ENCODE results near the gene ARL6IP5. TPM values are rescaled to one million over a fixed set of nuclear protein-coding genes. Genes with fewer than 3 reads are reported as not detected.
A peak's percentile ranks its signal among the peaks of the same experiment; 100 is the strongest.

Gene ARL6IP5
- total and polyA plus RNA-seq, 2 of the 13 experiments (the other 11 are each of a cell fraction or from before 2014, with no cell fraction given), result 23.7 to 29.6 TPM

DNA sequence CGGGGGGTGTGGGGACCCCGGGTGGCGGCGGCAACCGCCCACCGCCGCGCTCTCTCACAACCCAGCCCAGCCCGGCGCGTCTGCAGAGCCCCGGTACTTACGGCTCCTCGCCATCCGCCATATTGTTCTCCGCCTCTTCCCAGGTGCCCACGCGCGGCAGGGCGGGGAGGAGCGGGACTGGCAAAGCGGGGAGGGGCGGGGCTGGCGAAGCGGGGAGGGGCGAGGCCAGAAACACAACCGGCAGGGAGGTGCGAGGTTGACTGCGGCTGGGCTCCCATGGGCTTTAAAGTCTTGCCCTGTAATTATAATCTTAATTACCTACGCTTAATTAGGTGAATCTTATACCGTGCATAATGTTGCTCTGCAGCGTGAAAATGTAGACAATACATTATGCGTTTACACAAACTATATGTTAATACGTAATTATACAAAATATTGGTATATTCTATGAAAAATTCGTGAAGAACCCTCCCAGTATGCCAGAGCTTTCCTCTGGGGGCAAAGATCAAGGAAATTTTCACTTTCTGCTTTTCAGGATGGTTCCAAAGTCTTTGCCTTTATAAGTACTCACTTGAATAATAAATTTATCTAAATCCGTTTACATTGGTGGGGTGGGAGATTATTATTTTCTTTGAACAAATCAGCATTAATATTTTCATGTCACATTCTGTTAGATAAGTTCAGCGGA is 4.4 kb upstream of the ARL6IP5 start, which contains the start of gene UBA3 (continued):
- TF ChIP-seq, protein P1, sequence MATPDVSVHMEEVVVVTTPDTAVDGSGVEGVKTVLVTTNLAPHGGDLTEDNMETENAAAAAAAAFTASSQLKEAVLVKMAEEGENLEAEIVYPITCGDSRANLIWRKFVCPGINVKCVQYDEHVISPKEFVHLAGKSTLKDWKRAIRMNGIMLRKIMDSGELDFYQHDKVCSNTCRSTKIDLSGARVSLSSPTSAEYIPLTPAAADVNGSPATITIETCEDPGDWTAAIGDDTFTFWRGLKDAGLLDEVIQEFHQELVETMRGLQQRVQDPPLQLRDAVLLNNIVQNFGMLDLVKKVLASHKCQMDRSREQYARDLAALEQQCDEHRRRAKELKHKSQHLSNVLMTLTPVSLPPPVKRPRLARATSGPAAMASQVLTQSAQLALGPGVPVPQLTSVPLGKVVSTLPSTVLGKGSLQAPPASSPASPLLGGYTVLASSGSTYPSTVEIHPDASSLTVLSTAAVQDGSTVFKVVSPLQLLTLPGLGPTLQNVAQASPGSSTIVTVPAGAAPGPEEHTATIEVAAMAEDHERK (CRISPR knock-in tag; IDR thresholded peaks at IDR 0.05; ENCODE audit: low read depth), result no peak
- TF ChIP-seq, protein P2, sequence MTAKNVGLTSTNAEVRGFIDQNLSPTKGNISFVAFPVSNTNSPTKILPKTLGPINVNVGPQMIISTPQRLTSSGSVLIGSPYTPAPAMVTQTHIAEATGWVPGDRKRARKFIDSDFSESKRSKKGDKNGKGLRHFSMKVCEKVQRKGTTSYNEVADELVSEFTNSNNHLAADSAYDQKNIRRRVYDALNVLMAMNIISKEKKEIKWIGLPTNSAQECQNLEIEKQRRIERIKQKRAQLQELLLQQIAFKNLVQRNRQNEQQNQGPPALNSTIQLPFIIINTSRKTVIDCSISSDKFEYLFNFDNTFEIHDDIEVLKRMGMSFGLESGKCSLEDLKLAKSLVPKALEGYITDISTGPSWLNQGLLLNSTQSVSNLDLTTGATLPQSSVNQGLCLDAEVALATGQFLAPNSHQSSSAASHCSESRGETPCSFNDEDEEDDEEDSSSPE (CRISPR knock-in tag; IDR thresholded peaks at IDR 0.05), result peak; percentile 63
- peak; percentile 45 for TF ChIP-seq THAP11 (CRISPR knock-in tag; IDR thresholded peaks at IDR 0.05)
- TF ChIP-seq, protein P3, sequence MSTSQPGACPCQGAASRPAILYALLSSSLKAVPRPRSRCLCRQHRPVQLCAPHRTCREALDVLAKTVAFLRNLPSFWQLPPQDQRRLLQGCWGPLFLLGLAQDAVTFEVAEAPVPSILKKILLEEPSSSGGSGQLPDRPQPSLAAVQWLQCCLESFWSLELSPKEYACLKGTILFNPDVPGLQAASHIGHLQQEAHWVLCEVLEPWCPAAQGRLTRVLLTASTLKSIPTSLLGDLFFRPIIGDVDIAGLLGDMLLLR (CRISPR knock-in tag; IDR thresholded peaks at IDR 0.05), result no peak
- peak; percentile 85 for TF ChIP-seq ZNF143 (CRISPR knock-in tag; IDR thresholded peaks at IDR 0.05)
- TF ChIP-seq, protein P4, sequence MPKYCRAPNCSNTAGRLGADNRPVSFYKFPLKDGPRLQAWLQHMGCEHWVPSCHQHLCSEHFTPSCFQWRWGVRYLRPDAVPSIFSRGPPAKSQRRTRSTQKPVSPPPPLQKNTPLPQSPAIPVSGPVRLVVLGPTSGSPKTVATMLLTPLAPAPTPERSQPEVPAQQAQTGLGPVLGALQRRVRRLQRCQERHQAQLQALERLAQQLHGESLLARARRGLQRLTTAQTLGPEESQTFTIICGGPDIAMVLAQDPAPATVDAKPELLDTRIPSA (CRISPR knock-in tag; IDR thresholded peaks at IDR 0.05; ENCODE audit: borderline replicate concordance), result no peak
- no peak for TF ChIP-seq SP1 (IDR thresholded peaks at IDR 0.05)
- TF ChIP-seq SP1 (CRISPR knock-in tag; IDR thresholded peaks at IDR 0.05), result peak; percentile 55; the same call in 1 of the 2 replicates
- peak; percentile 36; the same call in 1 of the 2 replicates for TF ChIP-seq KAT8 (CRISPR knock-in tag; IDR thresholded peaks at IDR 0.05)
- TF ChIP-seq ZNF598 (CRISPR knock-in tag; IDR thresholded peaks at IDR 0.05; ENCODE audit: borderline replicate concordance), result no peak
- no peak for TF ChIP-seq PTBP1 (IDR thresholded peaks at IDR 0.05; ENCODE audit: low read depth, low read length, poor library complexity, severe bottlenecking)
- peak; percentile 60 for TF ChIP-seq HNRNPK (IDR thresholded peaks at IDR 0.05; ENCODE audit: low read depth, low read length, poor library complexity, severe bottlenecking)
- no peak for TF ChIP-seq ZNF792 (CRISPR knock-in tag; IDR thresholded peaks at IDR 0.05)
- peak; percentile 69 for TF ChIP-seq POLR2AphosphoS5 (IDR thresholded peaks at IDR 0.05; ENCODE audit: low read depth, low read length)
- 0 out of 2 replicates have a peak, but pooled peaks have one; percentile 17 for TF ChIP-seq MED1 (CRISPR knock-in tag; IDR thresholded peaks at IDR 0.05)
- peak; percentile 66; the same call in 1 of the 2 replicates for TF ChIP-seq HOXA3 (CRISPR knock-in tag; IDR thresholded peaks at IDR 0.05)
- no peak for TF ChIP-seq MEF2D (CRISPR knock-in tag; IDR thresholded peaks at IDR 0.05)
- TF ChIP-seq MYC (CRISPR knock-in tag; IDR thresholded peaks at IDR 0.05; ENCODE audit: borderline replicate concordance), result peak; percentile 59; the same call in 1 of the 2 replicates
- 0 out of 2 replicates have a peak, but pooled peaks have one; percentile 18 for TF ChIP-seq NFYC (CRISPR knock-in tag; IDR thresholded peaks at IDR 0.05)
- TF ChIP-seq POLR2A (IDR thresholded peaks at IDR 0.05; ENCODE audit: insufficient read depth in 1 of 2, low read depth in 2 of 2, low read length in 2 of 2), result peak; percentile 37 to 81; a peak in 3 of 4 replicates
- TF ChIP-seq, protein P5, sequence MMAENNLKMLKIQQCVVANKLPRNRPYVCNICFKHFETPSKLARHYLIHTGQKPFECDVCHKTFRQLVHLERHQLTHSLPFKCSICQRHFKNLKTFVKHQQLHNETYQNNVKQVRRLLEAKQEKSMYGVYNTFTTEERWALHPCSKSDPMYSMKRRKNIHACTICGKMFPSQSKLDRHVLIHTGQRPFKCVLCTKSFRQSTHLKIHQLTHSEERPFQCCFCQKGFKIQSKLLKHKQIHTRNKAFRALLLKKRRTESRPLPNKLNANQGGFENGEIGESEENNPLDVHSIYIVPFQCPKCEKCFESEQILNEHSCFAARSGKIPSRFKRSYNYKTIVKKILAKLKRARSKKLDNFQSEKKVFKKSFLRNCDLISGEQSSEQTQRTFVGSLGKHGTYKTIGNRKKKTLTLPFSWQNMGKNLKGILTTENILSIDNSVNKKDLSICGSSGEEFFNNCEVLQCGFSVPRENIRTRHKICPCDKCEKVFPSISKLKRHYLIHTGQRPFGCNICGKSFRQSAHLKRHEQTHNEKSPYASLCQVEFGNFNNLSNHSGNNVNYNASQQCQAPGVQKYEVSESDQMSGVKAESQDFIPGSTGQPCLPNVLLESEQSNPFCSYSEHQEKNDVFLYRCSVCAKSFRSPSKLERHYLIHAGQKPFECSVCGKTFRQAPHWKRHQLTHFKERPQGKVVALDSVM (CRISPR knock-in tag; IDR thresholded peaks at IDR 0.05), result no peak
- peak; percentile 69; the same call in 1 of the 2 replicates for TF ChIP-seq GATAD1 (CRISPR knock-in tag; IDR thresholded peaks at IDR 0.05)
- TF ChIP-seq, protein P6, sequence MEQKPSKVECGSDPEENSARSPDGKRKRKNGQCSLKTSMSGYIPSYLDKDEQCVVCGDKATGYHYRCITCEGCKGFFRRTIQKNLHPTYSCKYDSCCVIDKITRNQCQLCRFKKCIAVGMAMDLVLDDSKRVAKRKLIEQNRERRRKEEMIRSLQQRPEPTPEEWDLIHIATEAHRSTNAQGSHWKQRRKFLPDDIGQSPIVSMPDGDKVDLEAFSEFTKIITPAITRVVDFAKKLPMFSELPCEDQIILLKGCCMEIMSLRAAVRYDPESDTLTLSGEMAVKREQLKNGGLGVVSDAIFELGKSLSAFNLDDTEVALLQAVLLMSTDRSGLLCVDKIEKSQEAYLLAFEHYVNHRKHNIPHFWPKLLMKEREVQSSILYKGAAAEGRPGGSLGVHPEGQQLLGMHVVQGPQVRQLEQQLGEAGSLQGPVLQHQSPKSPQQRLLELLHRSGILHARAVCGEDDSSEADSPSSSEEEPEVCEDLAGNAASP (CRISPR knock-in tag; IDR thresholded peaks at IDR 0.05; ENCODE audit: borderline replicate concordance), result no peak

Data from HepG2 (cell line).